Measurements from ENCODE around the gene CSTF1. TPM values are rescaled to one million over a fixed set of nuclear protein-coding genes. Genes with fewer than 3 reads are reported as not detected.
"Not testable (repeated sequence)": the region's sequence is repeated elsewhere in the genome, so short reads cannot be mapped to it uniquely, and the experiment has no call there.

CSTF1 gene
- total RNA-seq, 1 donor from 2014 or later = 16.8 TPM

DNA sequence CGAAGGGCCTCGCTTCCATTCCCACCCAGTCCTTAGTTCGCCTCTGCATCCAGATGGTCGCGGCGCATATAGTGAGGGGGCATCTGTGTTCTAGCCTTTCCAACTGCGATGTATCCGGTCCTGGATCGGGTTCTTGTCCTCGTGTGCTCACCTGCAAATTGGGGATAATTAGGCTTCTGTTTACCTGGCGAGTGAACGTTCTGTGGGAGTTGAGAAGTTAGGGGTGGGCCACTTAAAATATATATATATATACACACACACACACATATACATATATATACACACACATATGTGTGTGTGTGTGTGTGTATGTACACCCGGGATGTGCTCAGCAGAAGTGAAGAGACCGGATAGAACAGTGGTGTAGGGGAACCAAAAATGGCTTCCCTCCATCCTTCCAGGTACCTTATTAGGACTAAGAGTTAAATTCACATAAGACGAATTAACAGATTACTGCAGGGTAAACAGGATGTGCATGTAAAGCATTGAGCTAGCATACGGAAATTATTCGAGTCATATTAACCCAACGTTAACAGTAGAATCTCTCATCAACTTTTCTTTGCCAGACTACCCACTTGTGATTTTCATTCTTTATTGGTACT lies 537 bp downstream of the CSTF1 start:
- intact Hi-C loops (cut with DNase I) = loop anchor here (1.0 kb wide), 1 partner anchor 75 kb away; the partner anchor contains the start of gene RTF2
- no peak for DNase-seq
- ATAC-seq (ENCODE audit: poor library complexity) = no peak

DNA sequence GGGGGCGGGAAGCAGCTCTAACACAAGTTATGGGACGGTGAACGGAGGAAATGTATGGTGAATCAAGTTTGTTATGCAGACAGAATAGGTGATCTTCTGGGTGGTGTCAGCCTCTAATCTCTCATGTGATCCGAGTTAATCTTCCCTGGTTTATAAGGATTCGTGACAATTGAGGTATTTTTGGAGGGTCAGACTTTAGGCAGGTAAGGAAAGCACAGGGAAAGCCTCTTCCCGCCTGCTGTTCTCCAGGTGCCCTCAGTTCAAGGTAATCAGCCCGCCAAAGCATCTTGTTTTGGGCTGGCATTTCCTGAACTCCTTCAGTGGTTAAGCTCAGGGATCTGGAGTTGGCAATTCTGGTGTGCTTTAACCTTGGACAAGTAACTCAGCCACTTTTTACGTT lies 1.2 kb downstream of the CSTF1 start:
- DNase-seq = no peak
- intact Hi-C loops (cut with DNase I) = no loop called here
- ATAC-seq (ENCODE audit: poor library complexity) = no peak

DNA sequence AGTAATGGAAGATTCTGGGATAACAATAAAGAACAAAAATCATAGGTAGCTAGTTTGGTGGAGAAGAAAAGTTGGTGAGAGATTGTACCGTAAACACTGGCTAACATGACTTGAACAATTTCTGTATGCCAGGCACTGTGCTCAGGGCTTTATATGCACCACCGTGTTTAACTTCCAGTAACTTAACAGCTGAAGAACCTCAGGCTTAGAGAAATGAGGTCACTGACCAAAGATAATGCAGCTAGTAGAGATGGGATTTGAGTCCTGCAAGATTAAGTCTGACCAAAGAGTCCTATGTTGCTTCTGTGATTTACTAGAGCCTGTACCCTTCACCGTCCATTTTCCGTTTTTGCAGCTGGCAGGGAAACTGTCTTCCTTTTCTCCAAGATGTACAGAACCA lies 2.7 kb downstream of the CSTF1 start:
- no peak for DNase-seq
- no peak for ATAC-seq (ENCODE audit: poor library complexity)
- intact Hi-C loops (cut with DNase I) = no loop called here

GRCh38 chr20:56400001-56400640 lies 7.7 kb downstream of the CSTF1 start:
- ATAC-seq (ENCODE audit: poor library complexity) (peak; percentile 68), DNase-seq (no peak)
- intact Hi-C loops (cut with DNase I) = no loop called here

- DNase-seq = no peak
- intact Hi-C loops (cut with DNase I) = no loop called here
These were observed 11.0 kb downstream of the CSTF1 start for GRCh38 chr20:56403465-56403864.

DNA sequence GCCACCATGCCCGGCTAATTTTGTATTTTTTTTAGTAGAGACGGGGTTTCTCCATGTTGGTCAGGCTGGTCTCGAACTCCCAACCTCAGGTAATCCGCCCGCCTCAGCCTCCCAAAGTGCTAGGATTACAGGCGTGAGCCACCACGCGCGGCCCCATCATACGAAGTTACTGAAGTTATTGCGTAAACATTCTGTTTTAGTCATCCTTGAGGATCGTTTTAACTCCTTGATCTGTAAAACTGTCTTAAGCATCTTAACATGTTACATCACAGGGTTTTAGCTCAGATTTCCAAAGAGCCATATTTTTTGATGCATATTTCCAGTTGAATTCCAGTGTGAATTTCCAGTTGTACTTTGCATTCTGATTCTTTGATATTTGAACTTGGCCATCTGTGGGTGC lies 12.9 kb downstream of the CSTF1 start:
- ATAC-seq (ENCODE audit: poor library complexity); DNase-seq; intact Hi-C loops (cut with DNase I): not testable (repeated sequence)

More at GRCh38 chr20:56403465-56403864, 11.0 kb downstream of the CSTF1 start:
- ATAC-seq (ENCODE audit: poor library complexity) = no peak

GRCh38 chr20:56406910-56407309 lies 14.5 kb downstream of the CSTF1 start:
- ATAC-seq (ENCODE audit: poor library complexity) (no peak), DNase-seq (no peak)
- intact Hi-C loops (cut with DNase I) = no loop called here

DNA sequence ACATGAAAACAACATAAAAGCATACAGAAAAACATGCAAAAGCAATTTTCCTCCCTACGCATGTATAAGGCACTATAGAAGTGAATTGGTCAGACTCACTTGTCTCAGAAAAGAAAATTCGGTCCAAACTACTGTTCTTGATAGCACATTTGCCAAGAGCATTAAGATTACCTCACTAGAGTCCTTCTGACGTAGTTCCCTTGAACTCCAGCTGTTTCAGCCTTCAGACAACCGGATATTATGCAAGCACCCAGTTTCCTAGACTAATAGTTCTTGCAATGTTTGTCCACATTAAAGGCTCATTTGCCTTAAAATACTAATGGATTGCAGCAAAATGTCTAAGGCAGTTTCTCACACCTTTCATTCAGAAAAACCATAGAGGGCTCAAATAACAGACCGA lies 17.1 kb downstream of the CSTF1 start:
- intact Hi-C loops (cut with DNase I) = no loop called here
- peak; percentile 49 for ATAC-seq (ENCODE audit: poor library complexity)
- no peak for DNase-seq

DNA sequence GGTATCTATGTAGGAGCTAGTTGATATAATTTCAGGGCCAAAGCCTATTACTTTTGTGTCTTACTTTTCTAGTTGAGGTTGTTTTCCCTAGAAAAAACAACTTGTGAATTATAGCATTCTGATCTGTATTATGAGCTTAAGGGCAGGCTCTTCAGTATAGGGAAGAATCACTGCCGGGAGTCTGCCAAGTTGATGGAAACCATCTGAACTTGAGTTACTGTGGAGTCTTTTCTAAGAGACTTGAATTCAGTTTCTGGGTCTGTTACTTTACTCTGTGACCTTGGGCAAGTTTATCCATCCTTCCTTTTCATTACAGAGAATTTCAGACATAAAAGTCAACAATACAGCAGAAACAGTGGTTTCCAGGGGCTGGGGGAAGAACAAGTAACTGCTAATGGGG lies 17.5 kb downstream of the CSTF1 start:
- DNase-seq = no peak
- ATAC-seq (ENCODE audit: poor library complexity) = no peak
- intact Hi-C loops (cut with DNase I) = no loop called here

- ATAC-seq (ENCODE audit: poor library complexity); intact Hi-C loops (cut with DNase I); DNase-seq: not testable (repeated sequence)
These were observed 18.8 kb downstream of the CSTF1 start for GRCh38 chr20:56411287-56411686.

GRCh38 chr20:56411759-56412472 lies 19.5 kb downstream of the CSTF1 start, which contains the start of gene CASS4:
Gene CASS4 (plus strand): TSS chr20:56412260. CDS start chr20:56412459, 199 bp downstream.
- ATAC-seq (ENCODE audit: poor library complexity) (peak; percentile 84), DNase-seq (no peak)
- intact Hi-C loops (cut with DNase I) = no loop called here

DNA sequence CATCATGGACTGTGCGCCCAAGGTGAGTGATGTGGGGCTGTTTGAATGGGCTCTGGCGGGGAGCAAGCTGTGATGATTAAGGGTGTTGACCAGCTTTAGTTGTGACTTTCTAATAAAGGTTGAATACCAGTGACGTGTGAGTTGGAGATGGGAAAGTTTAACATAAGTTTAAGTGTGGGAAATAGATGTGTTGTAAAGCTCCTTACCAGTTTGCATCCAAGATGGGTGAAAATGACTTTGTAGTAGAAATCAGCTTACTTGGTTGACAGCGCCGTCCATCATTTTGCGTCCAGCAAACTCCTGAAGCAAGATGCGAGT lies 20.0 kb downstream of the CSTF1 start:
- DNase-seq = no peak
- no peak for ATAC-seq (ENCODE audit: poor library complexity)
- intact Hi-C loops (cut with DNase I) = no loop called here

- intact Hi-C loops (cut with DNase I) = no loop called here
- no peak for ATAC-seq (ENCODE audit: poor library complexity)
- no peak for DNase-seq
These were observed 20.5 kb downstream of the CSTF1 start for GRCh38 chr20:56412949-56413348.

- no peak for ATAC-seq (ENCODE audit: poor library complexity)
- DNase-seq = no peak
- intact Hi-C loops (cut with DNase I) = no loop called here
These were observed 22.7 kb downstream of the CSTF1 start for GRCh38 chr20:56414842-56415765.

DNA sequence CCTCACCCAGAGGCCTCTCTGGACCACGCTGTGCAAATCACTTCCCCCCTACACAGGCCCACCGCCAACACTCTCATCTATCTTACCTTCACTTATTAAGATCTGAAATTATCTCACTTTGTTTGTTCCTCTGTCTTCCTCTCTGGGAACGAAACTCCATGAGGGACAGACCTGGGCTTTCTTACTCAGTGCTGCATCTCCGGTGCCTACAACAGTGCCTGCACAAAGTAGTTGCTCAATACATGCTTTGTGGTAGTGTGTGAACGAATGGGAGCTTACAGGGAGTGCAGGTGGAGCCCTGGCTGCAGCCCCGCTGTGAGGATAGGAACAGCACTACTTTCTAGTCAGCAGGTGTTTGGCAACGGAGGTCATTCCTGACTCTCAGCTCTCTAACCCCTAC lies 25.0 kb downstream of the CSTF1 start:
- DNase-seq = no peak
- intact Hi-C loops (cut with DNase I) = no loop called here
- no peak for ATAC-seq (ENCODE audit: poor library complexity)

DNA sequence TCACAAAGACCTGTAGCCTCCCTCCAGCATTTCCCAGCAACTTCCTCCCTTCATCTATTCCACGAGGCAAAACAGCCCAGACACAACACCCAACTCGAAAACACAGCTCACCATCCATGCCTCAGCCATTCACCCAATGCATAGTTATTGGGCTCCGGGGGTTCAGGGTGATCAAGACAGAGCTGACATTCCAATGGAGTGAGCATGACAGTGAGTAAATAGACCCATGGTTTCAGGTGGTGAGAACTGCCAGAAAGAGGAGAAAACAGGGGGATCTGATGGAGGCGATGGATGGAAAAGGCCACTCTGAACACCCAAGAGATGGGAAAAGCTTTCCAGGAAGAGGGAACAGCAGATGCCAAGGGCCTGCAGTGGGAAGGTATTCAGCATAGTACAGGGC lies 25.5 kb downstream of the CSTF1 start:
- DNase-seq (no peak), ATAC-seq (ENCODE audit: poor library complexity) (no peak)
- intact Hi-C loops (cut with DNase I) = no loop called here

DNA sequence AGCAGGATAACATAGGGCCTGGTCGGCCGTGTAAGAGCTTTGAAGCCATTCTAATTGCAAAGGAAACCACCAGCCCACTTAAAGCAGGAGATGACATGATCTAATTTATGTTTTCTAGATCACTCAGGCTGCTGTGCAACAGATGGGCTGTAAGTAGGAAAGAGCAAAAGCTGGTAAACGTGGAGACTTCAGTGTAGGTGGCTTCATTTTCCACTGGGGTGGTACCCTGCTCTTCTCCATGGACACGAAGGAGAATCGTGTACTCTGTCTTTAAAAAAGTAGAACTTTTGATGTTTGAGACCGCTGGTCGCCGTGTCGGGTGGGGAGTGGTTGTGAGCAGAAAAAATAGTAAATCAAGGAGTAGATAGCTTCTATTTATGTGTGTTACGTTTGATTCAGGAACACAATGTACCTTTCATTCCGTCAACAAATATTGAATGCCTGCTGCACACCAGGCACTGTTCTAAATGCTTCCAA lies 26.0 kb downstream of the CSTF1 start:
- intact Hi-C loops (cut with DNase I) = no loop called here
- peak; percentile 9 for ATAC-seq (ENCODE audit: poor library complexity)
- DNase-seq = no peak

- intact Hi-C loops (cut with DNase I) = no loop called here
- no peak for DNase-seq
These were observed 27.6 kb downstream of the CSTF1 start for GRCh38 chr20:56420028-56420427.

More at GRCh38 chr20:56420028-56420427, 27.6 kb downstream of the CSTF1 start:
- no peak for ATAC-seq (ENCODE audit: poor library complexity)

All from Right ventricle myocardium superior (tissue), 1 donor.